Peyer's patch (tissue), 4 donors: ENCODE data around the gene INPP5F. TPM values are rescaled to one million over a fixed set of nuclear protein-coding genes. Genes with fewer than 3 reads are reported as not detected.
"Not testable (repeated sequence)": the region's sequence is repeated elsewhere in the genome, so short reads cannot be mapped to it uniquely, and the experiment has no call there.

ENCODE experiments used
- DNase-seq, 3 donors: peaks; one replicate each; pipeline ENCODE4 v3.0.0-alpha.2; 2017 to 2019
- H3K27ac ChIP-seq, 4 donors: fragments of 200-600 bp; sonication (generic); one replicate each; pipeline ENCODE4 v1.5.1; 2016 to 2019
- H3K27me3 ChIP-seq, 2 donors: fragments of 200-600 bp; sonication (generic); one replicate each; pipeline ENCODE4 v1.5.1; 2019
- H3K36me3 ChIP-seq, 3 donors: fragments of 200-600 bp; sonication (generic); one replicate each; pipeline ENCODE4 v1.5.1; 2016 to 2019
- H3K4me1 ChIP-seq, 4 donors: fragments of 200-600 bp; sonication (generic); one replicate each; pipeline ENCODE4 v1.5.1; 2016 to 2019
- H3K4me3 ChIP-seq, 4 donors: fragments of 200-600 bp; sonication (generic); 1 replicate in 3 of 4; 2 replicates in 1 of 4; pipeline ENCODE4 v1.5.1; 2016 to 2019; ENCODE audit warnings: mild to moderate bottlenecking in 1 of 4
- H3K9me3 ChIP-seq, 4 donors: fragments of 200-600 bp; sonication (generic); one replicate each; pipeline ENCODE4 v1.5.1; 2016 to 2019; ENCODE audit warnings: mild to moderate bottlenecking in 1 of 4
- POLR2A ChIP-seq, 2 donors: fragments of 450-650 bp; IDR thresholded peaks; one replicate each; pipeline ENCODE4 v1.5.1; 2017; ENCODE audit warnings: antibody characterized with exemption in 2 of 2, mild to moderate bottlenecking in 2 of 2, moderate library complexity in 2 of 2
- total RNA-seq, 4 donors: library from RNA; depleted of rRNA; stranded (reverse); fragments of >200 nt; gene quantifications; one replicate each; pipeline ENCODE4 v1.1.0, GENCODE V29; 2016
- TF ChIP-seq, protein P1 (sequence below), 6 experiments: fragments of 450-650 bp in 4 of 6; fragments of 200-600 bp in 2 of 6; sonication (generic) in 1 of 6; IDR thresholded peaks; one replicate each; pipeline ENCODE4 v1.5.1; 2017 to 2019; ENCODE audit warnings: antibody characterized with exemption in 6 of 6, mild to moderate bottlenecking in 3 of 6, moderate library complexity in 1 of 6

Gene INPP5F
- total RNA-seq, 4 donors from 2014 or later: 6.5 to 37.1 (median 10.2) TPM

DNA sequence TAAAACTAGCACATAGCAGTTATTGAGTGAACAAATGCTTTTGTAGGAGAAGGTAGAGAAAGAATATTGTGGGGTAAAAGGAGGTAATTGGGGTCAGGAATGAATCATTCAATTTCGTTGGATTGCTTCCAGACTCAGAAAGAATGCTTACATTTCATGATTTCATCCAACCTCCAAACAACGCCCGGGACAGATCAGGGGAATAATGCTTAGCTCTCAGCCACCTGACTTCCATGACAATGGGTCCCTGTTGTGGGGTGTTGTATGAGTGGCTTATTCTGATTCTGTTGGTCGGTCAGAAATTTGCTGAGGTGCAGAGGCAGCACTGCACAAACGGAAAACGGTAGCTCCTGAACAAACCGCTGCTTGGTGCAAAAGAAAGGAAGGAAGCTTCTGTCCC lies 24.0 kb upstream of the INPP5F start:
- TF ChIP-seq, protein P1, sequence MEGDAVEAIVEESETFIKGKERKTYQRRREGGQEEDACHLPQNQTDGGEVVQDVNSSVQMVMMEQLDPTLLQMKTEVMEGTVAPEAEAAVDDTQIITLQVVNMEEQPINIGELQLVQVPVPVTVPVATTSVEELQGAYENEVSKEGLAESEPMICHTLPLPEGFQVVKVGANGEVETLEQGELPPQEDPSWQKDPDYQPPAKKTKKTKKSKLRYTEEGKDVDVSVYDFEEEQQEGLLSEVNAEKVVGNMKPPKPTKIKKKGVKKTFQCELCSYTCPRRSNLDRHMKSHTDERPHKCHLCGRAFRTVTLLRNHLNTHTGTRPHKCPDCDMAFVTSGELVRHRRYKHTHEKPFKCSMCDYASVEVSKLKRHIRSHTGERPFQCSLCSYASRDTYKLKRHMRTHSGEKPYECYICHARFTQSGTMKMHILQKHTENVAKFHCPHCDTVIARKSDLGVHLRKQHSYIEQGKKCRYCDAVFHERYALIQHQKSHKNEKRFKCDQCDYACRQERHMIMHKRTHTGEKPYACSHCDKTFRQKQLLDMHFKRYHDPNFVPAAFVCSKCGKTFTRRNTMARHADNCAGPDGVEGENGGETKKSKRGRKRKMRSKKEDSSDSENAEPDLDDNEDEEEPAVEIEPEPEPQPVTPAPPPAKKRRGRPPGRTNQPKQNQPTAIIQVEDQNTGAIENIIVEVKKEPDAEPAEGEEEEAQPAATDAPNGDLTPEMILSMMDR (IDR thresholded peaks at IDR 0.05): no peak
- TF ChIP-seq POLR2A (IDR thresholded peaks at IDR 0.05): no peak
- Histone ChIP-seq H3K27ac (peak overlapping the region in 1 of 4 donors; percentile 71), H3K9me3 (no peaks in the 10 kb centered on the region), H3K27me3 (no peaks in the 10 kb centered on the region), H3K4me1 (peaks cover 0 to 4% (median 0%) of the 10 kb centered on the region in 4 donors), H3K4me3 (no peak overlapping the region), H3K36me3 (no peaks in the 10 kb centered on the region)
- DNase-seq: no peak

DNA sequence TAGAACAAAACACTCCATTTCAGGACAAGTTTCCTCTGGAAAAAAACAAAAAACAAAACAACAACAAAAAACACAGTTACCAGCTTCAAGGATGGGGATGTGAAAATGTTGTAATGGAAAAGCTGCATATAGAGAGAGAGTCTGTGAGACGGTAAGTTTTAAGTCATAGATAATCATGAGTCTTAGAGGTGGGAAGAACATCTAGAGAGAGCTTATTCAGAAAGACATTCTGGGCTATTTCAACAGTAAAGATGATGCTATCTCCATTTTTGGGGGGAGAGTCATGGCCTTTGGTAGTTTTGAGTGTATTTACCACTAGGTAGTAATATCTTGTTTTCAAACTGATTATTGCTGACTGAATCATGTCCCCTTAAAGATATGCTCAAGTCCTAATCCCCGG lies 23.3 kb upstream of the INPP5F start:
- no peaks in the 10 kb centered on the region for H3K27me3 ChIP-seq
- peaks cover 0 to 4% (median 0%) of the 10 kb centered on the region in 4 donors for H3K4me1 ChIP-seq
- H3K36me3 ChIP-seq: no peaks in the 10 kb centered on the region
- peak overlapping the region in 1 of 4 donors; percentile 70 for H3K27ac ChIP-seq
- no peak overlapping the region for H3K4me3 ChIP-seq
- peaks cover 0 to 4% (median 0%) of the 10 kb centered on the region in 4 donors for H3K9me3 ChIP-seq
- TF ChIP-seq, protein P1 (IDR thresholded peaks at IDR 0.05): no peak
- TF ChIP-seq POLR2A (IDR thresholded peaks at IDR 0.05): no peak
- no peak for DNase-seq

DNA sequence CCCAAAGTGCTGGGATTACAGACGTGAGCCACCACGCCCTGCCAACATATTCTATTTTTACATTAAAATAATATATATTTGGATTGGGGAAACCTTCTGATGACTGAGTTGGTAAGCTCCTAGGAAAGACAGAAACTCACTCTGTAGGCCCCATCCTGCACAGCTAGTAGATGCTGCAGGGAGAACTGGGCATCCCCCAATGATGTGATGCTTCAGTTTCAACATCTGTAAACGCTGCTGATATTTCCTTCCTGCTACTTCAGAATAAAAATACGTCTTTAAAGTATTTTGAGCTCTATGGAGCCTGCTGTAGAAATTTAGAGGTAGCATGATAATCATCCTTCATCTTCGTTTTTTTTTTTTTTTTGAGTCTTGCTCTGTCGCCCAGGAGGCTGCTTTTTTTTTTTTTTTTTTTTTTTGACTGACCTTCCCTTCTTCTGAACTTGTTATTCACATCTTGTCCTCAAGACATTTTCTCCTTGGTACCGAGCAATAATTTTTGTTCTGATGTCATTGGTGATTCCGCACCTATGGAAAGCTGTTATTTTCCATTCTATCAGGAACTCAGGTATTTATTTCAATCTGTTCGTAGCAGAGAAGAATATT lies 21.8 kb upstream of the INPP5F start:
- Histone ChIP-seq H3K27me3 (no peaks in the 10 kb centered on the region), H3K9me3 (peaks cover 0 to 5% (median 0%) of the 10 kb centered on the region in 4 donors), H3K36me3 (no peaks in the 10 kb centered on the region), H3K27ac (peak overlapping the region in 2 of 4 donors; percentile 67 to 70), H3K4me3 (no peak overlapping the region), H3K4me1 (peaks cover 0 to 4% (median 0%) of the 10 kb centered on the region in 4 donors)
- no peak for DNase-seq
- no peak for TF ChIP-seq POLR2A (IDR thresholded peaks at IDR 0.05)
- TF ChIP-seq, protein P1 (IDR thresholded peaks at IDR 0.05): no peak

DNA sequence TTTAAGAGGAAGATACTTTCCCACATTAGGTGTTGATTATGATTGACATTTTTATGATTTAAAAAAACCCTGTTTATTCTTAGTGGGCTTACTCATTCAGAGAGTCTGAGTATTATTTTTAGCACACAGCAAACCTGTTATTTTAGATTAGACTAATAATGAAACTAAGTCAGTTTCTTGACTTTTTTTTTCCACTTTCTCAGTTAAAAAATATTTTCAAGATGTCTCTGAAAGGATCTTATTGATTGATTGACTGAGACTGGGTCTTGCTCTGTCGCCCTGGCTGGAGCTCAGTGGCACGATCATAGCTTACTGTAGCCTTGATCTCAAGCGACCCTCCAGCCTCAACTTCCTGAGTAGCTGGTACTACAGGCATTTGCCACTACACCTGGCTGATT lies 20.4 kb upstream of the INPP5F start:
- TF ChIP-seq, protein P1 (IDR thresholded peaks at IDR 0.05): no peak
- TF ChIP-seq POLR2A (IDR thresholded peaks at IDR 0.05): no peak
- no peaks in the 10 kb centered on the region for H3K36me3 ChIP-seq
- H3K4me1 ChIP-seq: no peaks in the 10 kb centered on the region
- DNase-seq: no peak
- peak overlapping the region in 2 of 4 donors; percentile 67 to 70 for H3K27ac ChIP-seq
- peaks cover 0 to 5% (median 0%) of the 10 kb centered on the region in 4 donors for H3K9me3 ChIP-seq
- no peaks in the 10 kb centered on the region for H3K27me3 ChIP-seq
- no peak overlapping the region for H3K4me3 ChIP-seq

DNA sequence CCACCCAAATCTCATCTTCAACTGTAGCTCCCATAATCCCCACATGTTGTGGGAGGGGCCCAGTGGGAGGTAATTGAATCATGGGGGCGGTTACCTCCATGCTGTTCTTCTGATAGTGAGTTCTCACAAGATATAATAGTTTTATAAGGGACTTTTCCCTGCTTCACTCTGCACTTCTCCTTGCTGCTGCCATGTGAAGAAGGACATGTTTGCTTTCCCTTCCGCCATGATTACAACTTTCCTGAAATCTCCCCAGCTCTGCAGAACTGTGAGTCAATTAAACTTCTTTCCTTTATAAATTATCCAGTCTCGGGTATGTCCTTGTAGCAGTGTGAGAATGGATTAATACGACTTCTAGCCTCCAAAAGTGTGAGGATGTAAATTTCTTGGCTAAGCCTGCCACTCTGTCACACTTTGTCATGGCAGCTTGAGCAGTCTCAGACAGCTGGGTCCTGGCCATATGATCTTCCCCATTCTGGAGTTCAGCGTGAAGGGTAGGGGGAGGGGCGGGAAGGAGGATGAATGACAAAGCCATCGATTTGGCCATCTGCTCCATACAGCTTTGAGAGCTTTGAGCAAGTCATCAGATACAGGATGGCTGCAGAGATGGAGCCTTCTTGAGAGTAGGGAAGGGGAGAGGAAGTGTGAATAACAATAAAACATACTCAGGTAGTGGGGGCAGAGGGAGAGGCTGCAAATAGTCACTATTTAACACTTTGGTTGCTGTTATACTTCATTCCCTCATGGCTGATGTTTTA lies 19.1 kb upstream of the INPP5F start:
- Histone ChIP-seq H3K4me1 (no peaks in the 10 kb centered on the region), H3K9me3 (peaks cover 0 to 5% (median 0%) of the 10 kb centered on the region in 4 donors), H3K36me3 (no peaks in the 10 kb centered on the region), H3K27me3 (no peaks in the 10 kb centered on the region), H3K27ac (peak overlapping the region in 1 of 4 donors; percentile 75), H3K4me3 (no peak overlapping the region)
- no peak for DNase-seq
- TF ChIP-seq POLR2A (IDR thresholded peaks at IDR 0.05): no peak
- TF ChIP-seq, protein P1 (IDR thresholded peaks at IDR 0.05): no peak

DNA sequence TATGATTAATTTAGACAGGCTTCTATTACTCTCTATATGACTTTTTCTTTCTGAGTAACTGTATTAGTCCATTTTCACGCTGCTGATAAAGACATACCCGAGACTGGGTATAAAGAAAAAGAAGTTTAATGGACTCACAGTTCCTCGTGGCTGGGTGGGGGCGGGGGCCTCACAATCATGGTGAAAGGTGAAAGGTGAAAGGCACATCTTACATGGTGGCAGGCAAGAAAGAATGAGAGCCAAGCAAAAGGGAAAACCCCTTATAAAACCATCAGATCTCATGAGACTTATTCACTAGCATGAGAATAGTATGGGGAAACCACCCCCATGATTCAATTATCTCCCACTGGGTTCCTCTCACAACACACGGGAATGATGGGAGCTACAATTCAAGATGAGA lies 18.5 kb upstream of the INPP5F start:
- peak overlapping the region in 1 of 4 donors; percentile 75 for H3K27ac ChIP-seq
- not testable (repeated sequence) for H3K36me3 ChIP-seq, H3K27me3 ChIP-seq, DNase-seq, H3K4me3 ChIP-seq, H3K9me3 ChIP-seq, H3K4me1 ChIP-seq

DNA sequence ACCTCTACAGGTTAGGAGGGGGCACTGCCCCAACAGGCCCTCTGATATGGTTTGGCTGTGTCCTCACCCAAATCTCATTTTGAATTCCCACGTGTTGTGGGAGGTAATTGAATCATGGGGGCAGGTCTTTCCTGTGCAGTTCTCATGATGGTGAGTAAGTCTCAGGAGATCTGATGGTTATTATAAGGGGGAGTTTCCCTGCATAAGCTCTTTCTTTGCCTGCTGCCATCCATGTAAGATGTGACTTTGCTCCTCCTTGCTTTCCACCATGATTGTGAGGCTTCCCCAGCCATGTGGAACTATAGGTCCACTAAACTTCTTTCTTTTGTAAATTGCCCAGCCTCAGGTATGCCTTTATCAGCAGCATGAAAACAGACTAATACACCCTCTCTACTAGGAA lies 14.9 kb upstream of the INPP5F start:
- not testable (repeated sequence) for H3K36me3 ChIP-seq

More for the DNA sequence above, 14.9 kb upstream of the INPP5F start:
- H3K9me3 ChIP-seq, H3K27me3 ChIP-seq, H3K4me3 ChIP-seq, DNase-seq, H3K27ac ChIP-seq, H3K4me1 ChIP-seq: not testable (repeated sequence)
